SK-N-SH (cell line): ENCODE measurements around the gene H1-8. TPM values are rescaled to one million over a fixed set of nuclear protein-coding genes. Genes with fewer than 3 reads are reported as not detected.

Experiments
- CTCF ChIA-PET: fragments of 300-600, 350-600 bp; formaldehyde crosslinking; extraction: SDS; loops from one replicate; lab custom pipeline; 2021; lab: Yijun Ruan, JAX
- POLR2A ChIA-PET: fragments of 350-600 bp; sonication (Branson Sonifier 250); formaldehyde crosslinking; extraction: SDS; loops from one replicate; lab custom pipeline; 2020; ENCODE audit warnings: antibody characterized with exemption, inconsistent platforms; lab: Yijun Ruan, JAX
- DNase-seq: peaks from one replicate; pipeline ENCODE4 v3.0.0; 2012
- H2AFZ ChIP-seq: fragments of 200-600 bp; sonication (generic); 2 replicates; pipeline ENCODE4 v1.8.1; 2016; ENCODE audit warnings: antibody characterized with exemption, mild to moderate bottlenecking, low read depth
- H3F3A ChIP-seq: fragments of 200-600 bp; sonication (generic); replicated peaks from 2 replicates; pipeline ENCODE3; 2016; ENCODE audit warnings: antibody characterized with exemption, mild to moderate bottlenecking; ENCODE audit not compliant: insufficient read depth
- H3K27ac ChIP-seq, 2 experiments: fragments of 200-500 bp in 1 of 2; fragments of 200-600 bp in 1 of 2; sonication (Bioruptor generic) in 1 of 2; sonication (generic), shearing (Covaris generic) in 1 of 2; 2 replicates each; pipeline versions ENCODE4 v1.5.1 to v1.6.1; 2014 to 2016; ENCODE audit warnings: low read depth in 2 of 2, inconsistent platforms in 1 of 2, low read length in 1 of 2, mild to moderate bottlenecking in 1 of 2, mixed read lengths in 1 of 2
- H3K27me3 ChIP-seq: fragments of 200-600 bp; sonication (generic), shearing (Covaris generic); 2 replicates; pipeline ENCODE4 v1.6.1; 2016; ENCODE audit warnings: mixed run types; ENCODE audit not compliant: insufficient read depth
- H3K36me3 ChIP-seq, 2 experiments: fragments of 200-500 bp in 1 of 2; fragments of 200-600 bp in 1 of 2; sonication (Bioruptor generic) in 1 of 2; sonication (generic) in 1 of 2; replicated peaks in 1 of 2; 2 replicates each; pipeline versions ENCODE3 to v1.5.1; 2014 to 2016; ENCODE audit warnings: low read length in 1 of 2, mild to moderate bottlenecking in 1 of 2; ENCODE audit not compliant: insufficient read depth in 2 of 2, control insufficient read depth in 1 of 2
- H3K4me1 ChIP-seq, 2 experiments: fragments of 200-500 bp in 1 of 2; fragments of 200-600 bp in 1 of 2; sonication (Bioruptor generic) in 1 of 2; sonication (generic), shearing (Covaris generic) in 1 of 2; 2 replicates each; pipeline versions ENCODE4 v1.5.1 to v1.6.1; 2014 to 2016; ENCODE audit warnings: low read depth in 1 of 2, low read length in 1 of 2, mixed run types in 1 of 2; ENCODE audit not compliant: insufficient read depth in 2 of 2, control insufficient read depth in 1 of 2
- H3K4me2 ChIP-seq: fragments of 200-600 bp; sonication (generic), shearing (Covaris generic); 2 replicates; pipeline ENCODE4 v1.6.1; 2017; ENCODE audit warnings: mixed run types
- H3K4me3 ChIP-seq, 2 experiments: fragments of 200-500 bp in 1 of 2; fragments of 200-600 bp in 1 of 2; sonication (Bioruptor generic) in 1 of 2; sonication (generic), shearing (Covaris generic) in 1 of 2; 2 replicates each; pipeline versions ENCODE4 v1.5.1 to v1.8.1; 2014 to 2016; ENCODE audit warnings: low read depth in 2 of 2, inconsistent platforms in 1 of 2, low read length in 1 of 2, mild to moderate bottlenecking in 1 of 2, mixed read lengths in 1 of 2, moderate library complexity in 1 of 2
- H3K79me2 ChIP-seq: fragments of 200-600 bp; sonication (generic); 2 replicates; pipeline ENCODE4 v1.8.1; 2017; ENCODE audit warnings: mild to moderate bottlenecking; ENCODE audit not compliant: insufficient read depth
- H3K9ac ChIP-seq: fragments of 200-600 bp; sonication (generic); 2 replicates; pipeline ENCODE4 v1.6.1; 2017; ENCODE audit warnings: mixed run types
- H3K9me2 ChIP-seq: fragments of 200-600 bp; sonication (generic); 2 replicates; pipeline ENCODE4 v1.6.1; 2017; ENCODE audit warnings: mixed run types
- H3K9me3 ChIP-seq: fragments of 200-600 bp; sonication (generic); 2 replicates; pipeline ENCODE4 v1.6.1; 2017; ENCODE audit warnings: mixed run types, mild to moderate bottlenecking, moderate library complexity
- H4K20me1 ChIP-seq: fragments of 200-600 bp; sonication (generic); 2 replicates; pipeline ENCODE4 v1.6.1; 2017; ENCODE audit warnings: mild to moderate bottlenecking, mixed run types; ENCODE audit not compliant: insufficient read depth
- CHD2 ChIP-seq: fragments of 150-350 bp; IDR thresholded peaks from 2 replicates; pipeline ENCODE4 v1.6.1; 2018; ENCODE audit warnings: low read length; ENCODE audit not compliant: partially characterized antibody
- ELF1 ChIP-seq: IDR thresholded peaks from 2 replicates; pipeline ENCODE4 v1.4.0; 2012
- EP300 ChIP-seq, 2 experiments: IDR thresholded peaks; 2 replicates each; pipeline versions ENCODE4 v1.4.0 to v1.6.1; 2012; ENCODE audit warnings: borderline replicate concordance in 1 of 2, low read depth in 1 of 2, low read length in 1 of 2
- FOSL2 ChIP-seq: IDR thresholded peaks from 2 replicates; pipeline ENCODE4 v1.4.0; 2012; ENCODE audit warnings: low read depth, mild to moderate bottlenecking, moderate library complexity, borderline replicate concordance
- FOXJ3 ChIP-seq: sonication (generic); formaldehyde crosslinking; IDR thresholded peaks from 2 replicates; pipeline ENCODE4 v1.5.1; 2020; ENCODE audit warnings: mild to moderate bottlenecking, missing genetic modification reagents
- FOXM1 ChIP-seq: IDR thresholded peaks from 2 replicates; pipeline ENCODE4 v1.4.0; 2012; ENCODE audit warnings: low read depth, mild to moderate bottlenecking
- IRF3 ChIP-seq: fragments of 150-350 bp; IDR thresholded peaks from 2 replicates; pipeline ENCODE4 v1.6.1; 2016; ENCODE audit warnings: mild to moderate bottlenecking, low read depth, low read length
- JUND ChIP-seq: IDR thresholded peaks from 2 replicates; pipeline ENCODE4 v1.4.0; 2012
- MAX ChIP-seq: IDR thresholded peaks from 2 replicates; pipeline ENCODE4 v1.4.0; 2012; ENCODE audit warnings: low read depth
- MXI1 ChIP-seq: IDR thresholded peaks from 2 replicates; pipeline ENCODE4 v1.6.1; 2012; ENCODE audit warnings: mild to moderate bottlenecking, low read depth, low read length, improper control_type of control experiment
- NRF1 ChIP-seq: IDR thresholded peaks from 2 replicates; pipeline ENCODE4 v1.6.1; 2012; ENCODE audit warnings: low read depth, mild to moderate bottlenecking, low read length
- PBX3 ChIP-seq: IDR thresholded peaks from 2 replicates; pipeline ENCODE4; 2012
- POLR2AphosphoS5 ChIP-seq: IDR thresholded peaks from 2 replicates; pipeline ENCODE4 v1.6.1; 2012; ENCODE audit warnings: low read depth, low read length
- SIN3A ChIP-seq: IDR thresholded peaks from 2 replicates; pipeline ENCODE4 v1.6.1; 2012; ENCODE audit warnings: low read depth, mild to moderate bottlenecking, low read length, moderate library complexity, borderline replicate concordance
- TAF1 ChIP-seq: IDR thresholded peaks from 2 replicates; pipeline ENCODE4 v1.6.1; 2012; ENCODE audit warnings: low read depth, mild to moderate bottlenecking, low read length, moderate library complexity, borderline replicate concordance
- TCF12 ChIP-seq: IDR thresholded peaks from 2 replicates; pipeline ENCODE4 v1.4.0; 2012
- USF2 ChIP-seq: fragments of 150-350 bp; IDR thresholded peaks from 2 replicates; pipeline ENCODE4 v1.6.1; 2017; ENCODE audit warnings: antibody characterized with exemption, low read length, low read depth, borderline replicate concordance
- WGBS: methylation state at CpG from one replicate; pipeline ENCODE4 v1.1.6; 2017; ENCODE audit warnings: low lambda C conversion rate; 5-methylcytosine and 5-hydroxymethylcytosine counted together
- polyA plus RNA-seq, 3 experiments: library from polyadenylated mRNA; depleted of rRNA; stranded (reverse); fragments of >200 nt; gene quantifications; 2 replicates each; pipeline ENCODE4 v1.2.3, GENCODE V29; 2012

The H1-8 gene
- polyA plus RNA-seq, 1 of the 3 experiments (the other 2 are of a cell fraction), result not detected

- no peak overlapping the region for H3K9ac ChIP-seq
- H3K27me3 ChIP-seq, result no peaks in the 10 kb centered on the region
- ChIA-PET CTCF (no interaction called here), POLR2A (no interaction called here)
- no peaks in the 10 kb centered on the region for H3F3A ChIP-seq
- TF ChIP-seq FOXJ3 (CRISPR knock-in tag) (no peak), TCF12 (no peak)
- DNase-seq, result no peak
- H3K4me3 ChIP-seq, result no peak overlapping the region
- WGBS, result 89% methylated on average over 7 of the region's 11 CpGs
- H3K9me3 ChIP-seq, result no peaks in the 10 kb centered on the region
- no peaks in the 10 kb centered on the region; a peak in 1 of 4 replicates for H3K4me1 ChIP-seq
- H2AFZ ChIP-seq, result no peak overlapping the region
- no peaks in the 10 kb centered on the region for H3K9me2 ChIP-seq
- no peaks in the 10 kb centered on the region for H3K79me2 ChIP-seq
- no peaks in the 10 kb centered on the region for H4K20me1 ChIP-seq
- H3K4me2 ChIP-seq, result no peak overlapping the region
- no peak overlapping the region for H3K27ac ChIP-seq
- no peaks in the 10 kb centered on the region for H3K36me3 ChIP-seq
These were observed 11.3 kb upstream of the H1-8 start for GRCh38 chr3:129531699-129532098.

GRCh38 chr3:129532261-129532660, 10.7 kb upstream of the H1-8 start:
- H3K27me3 ChIP-seq, result no peaks in the 10 kb centered on the region
- H3K4me1 ChIP-seq, result no peaks in the 10 kb centered on the region; a peak in 1 of 4 replicates
- no peak overlapping the region for H3K4me2 ChIP-seq
- no peaks in the 10 kb centered on the region for H4K20me1 ChIP-seq
- no peaks in the 10 kb centered on the region for H3F3A ChIP-seq
- H3K27ac ChIP-seq, result no peak overlapping the region
- POLR2A ChIA-PET, result no interaction called here
- CTCF ChIA-PET, result no interaction called here
- H3K4me3 ChIP-seq, result no peak overlapping the region
- H3K9me3 ChIP-seq, result no peaks in the 10 kb centered on the region
- 90% methylated on average over 18 of the region's 20 CpGs for WGBS
- H3K36me3 ChIP-seq, result no peaks in the 10 kb centered on the region
- TF ChIP-seq ELF1, result no peak
- no peak for TF ChIP-seq FOXM1
- no peak for TF ChIP-seq NRF1
- no peak for TF ChIP-seq PBX3
- no peak for TF ChIP-seq SIN3A
- no peak for TF ChIP-seq EP300 (IDR thresholded peaks at IDR 0.05; ENCODE audit: borderline replicate concordance in 1 of 2, low read depth in 1 of 2, low read length in 1 of 2)
- TF ChIP-seq CHD2, result no peak
- no peak for TF ChIP-seq USF2
- TF ChIP-seq FOXJ3 (CRISPR knock-in tag), result no peak
- no peak for TF ChIP-seq JUND
- no peak for TF ChIP-seq TAF1
- no peak for TF ChIP-seq POLR2AphosphoS5
- no peak for TF ChIP-seq MXI1
- TF ChIP-seq MAX, result no peak
- TF ChIP-seq FOSL2, result no peak
- TF ChIP-seq IRF3, result no peak
- DNase-seq, result no peak
- no peak overlapping the region for H2AFZ ChIP-seq
- H3K79me2 ChIP-seq, result no peaks in the 10 kb centered on the region
- H3K9ac ChIP-seq, result no peak overlapping the region
- H3K9me2 ChIP-seq, result no peaks in the 10 kb centered on the region
